SK-N-MC (cell line): Measurements from ENCODE around the gene SLC46A1.

ENCODE experiments used
- DNase-seq: peaks from one replicate; pipeline ENCODE4 v3.0.0-alpha.2; 2011; ENCODE audit warnings: low read depth, low spot score
- H3K27ac ChIP-seq: fragments of 200-600 bp; sonication (generic); 2 replicates; pipeline ENCODE4 v1.5.1; 2016; ENCODE audit warnings: mixed run types
- H3K36me3 ChIP-seq: fragments of 200-600 bp; sonication (generic); 2 replicates; pipeline ENCODE4 v1.6.1; 2017; ENCODE audit warnings: antibody characterized with exemption, low read length, mixed read lengths; ENCODE audit not compliant: insufficient read depth
- H3K4me3 ChIP-seq: fragments of 200-600 bp; sonication (generic); 2 replicates; pipeline ENCODE4 v1.5.1; 2016
- H3K9ac ChIP-seq: fragments of 200-600 bp; sonication (generic); 2 replicates; pipeline ENCODE4 v1.8.0; 2017; ENCODE audit warnings: mixed run types, mixed read lengths; ENCODE audit not compliant: insufficient read length
- H3K9me3 ChIP-seq: fragments of 200-600 bp; sonication (generic); 2 replicates; pipeline ENCODE4 v1.6.1; 2017; ENCODE audit warnings: low read depth, mild to moderate bottlenecking, antibody characterized with exemption, low read length, moderate library complexity, mixed read lengths
- EZH2 ChIP-seq: fragments of 200-600 bp; sonication (generic); IDR thresholded peaks from one replicate; pipeline ENCODE4 v1.6.1; 2017; ENCODE audit warnings: antibody characterized with exemption
- FOXP2 ChIP-seq: optimal IDR thresholded peaks from 2 replicates; pipeline ENCODE3; 2011; ENCODE audit warnings: mild to moderate bottlenecking, moderate library complexity; ENCODE audit not compliant: insufficient read depth; ENCODE audit errors: extremely low read length, control extremely low read depth
- POLR2AphosphoS5 ChIP-seq: IDR thresholded peaks from 2 replicates; pipeline ENCODE4 v1.6.1; 2012; ENCODE audit warnings: mild to moderate bottlenecking, low read depth, low read length, borderline replicate concordance

SLC46A1 gene

DNA sequence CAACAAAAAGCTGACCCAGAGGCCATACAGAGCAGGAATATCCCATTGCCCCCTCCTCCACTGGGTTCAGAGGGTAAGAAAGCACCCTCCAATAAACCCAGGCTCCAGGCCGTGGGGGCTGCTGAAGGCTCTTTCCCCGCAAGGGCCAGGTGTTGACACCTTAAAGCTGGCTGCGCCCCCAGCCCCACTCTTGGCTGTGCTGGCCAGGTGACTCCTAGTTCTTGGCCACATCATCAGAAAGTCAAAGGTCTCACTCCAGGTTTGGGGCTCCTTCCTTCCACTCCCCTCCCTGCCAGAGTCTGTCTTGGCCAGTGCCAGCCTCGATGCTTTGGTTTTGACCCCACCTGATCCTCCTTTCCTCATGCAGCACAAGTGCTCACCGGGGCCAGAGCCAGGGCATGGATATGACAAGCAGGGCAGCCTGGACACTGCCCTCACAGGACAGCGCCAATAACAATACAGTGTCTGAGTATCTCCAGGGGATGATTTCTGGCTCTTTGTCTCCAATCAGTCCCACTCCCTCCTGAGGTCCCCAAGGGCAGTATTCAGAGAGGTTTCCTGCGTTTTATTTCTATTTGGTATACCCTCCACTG, 8.2 kb downstream of the SLC46A1 start:
- DNase-seq = no peak
- TF ChIP-seq EZH2 = no peak
- TF ChIP-seq POLR2AphosphoS5 = no peak
- Histone ChIP-seq H3K36me3 (no peaks in the 10 kb centered on the region), H3K27ac (no peak overlapping the region), H3K9me3 (no peaks in the 10 kb centered on the region), H3K9ac (no peak overlapping the region), H3K4me3 (no peak overlapping the region)

DNA sequence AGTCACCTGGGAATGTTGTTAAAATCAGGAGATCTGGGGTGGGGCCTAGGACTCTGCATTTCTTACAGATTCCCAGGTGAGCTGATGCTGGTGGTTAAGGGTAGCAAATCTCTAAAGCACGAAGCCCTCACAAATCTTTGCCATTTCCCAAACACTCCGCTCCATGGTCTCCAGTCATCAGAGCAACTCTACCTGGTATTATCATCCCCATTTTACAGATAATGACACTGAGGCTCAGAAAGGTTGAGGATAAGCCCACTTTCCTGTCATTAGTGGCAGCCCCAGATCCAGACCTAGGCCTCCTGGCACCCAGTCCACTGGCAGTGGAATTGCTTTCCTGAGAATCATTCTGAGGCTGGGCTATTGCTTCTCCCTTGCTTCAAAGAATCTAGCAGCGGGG, 8.7 kb downstream of the SLC46A1 start:
- Histone ChIP-seq H3K27ac (no peak overlapping the region), H3K4me3 (no peak overlapping the region), H3K9me3 (no peaks in the 10 kb centered on the region), H3K9ac (no peak overlapping the region), H3K36me3 (no peaks in the 10 kb centered on the region)
- DNase-seq = no peak
- TF ChIP-seq FOXP2 (no peak), EZH2 (no peak), POLR2AphosphoS5 (no peak)

DNA sequence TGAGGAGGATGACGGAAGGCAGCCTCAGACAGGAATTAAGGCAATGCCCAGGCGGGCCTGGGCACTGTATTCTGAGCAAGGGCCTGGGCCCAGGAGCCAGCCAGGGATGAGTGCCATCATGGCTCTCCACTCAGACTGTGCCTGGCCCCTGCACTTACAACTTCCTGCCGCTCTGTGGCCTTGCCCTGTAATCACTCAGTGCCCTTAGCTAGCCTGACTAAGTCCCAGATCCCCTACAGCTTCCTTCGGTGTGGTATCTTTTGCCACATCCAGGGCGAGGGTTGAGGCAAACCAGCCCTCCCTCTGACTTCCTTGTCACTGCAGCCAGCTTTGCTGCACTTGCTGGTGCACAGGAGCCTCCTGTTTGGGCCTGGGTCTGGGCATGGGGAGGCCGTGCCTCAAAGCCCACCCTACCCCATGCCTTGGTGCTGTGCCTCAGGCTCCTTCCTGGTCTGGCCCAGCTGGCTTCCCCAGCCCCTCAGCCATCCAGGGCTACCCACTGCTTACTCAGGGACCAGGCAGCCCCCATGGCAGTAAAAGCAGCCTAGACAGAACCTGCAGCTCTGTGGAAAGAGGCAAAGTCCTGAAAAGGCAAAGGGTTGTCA, 9.3 kb downstream of the SLC46A1 start:
- H3K4me3 ChIP-seq = no peak overlapping the region
- no peak for DNase-seq
- H3K27ac ChIP-seq = no peak overlapping the region
- H3K9me3 ChIP-seq = no peaks in the 10 kb centered on the region
- H3K36me3 ChIP-seq = no peaks in the 10 kb centered on the region
- no peak overlapping the region for H3K9ac ChIP-seq
- no peak for TF ChIP-seq POLR2AphosphoS5
- no peak for TF ChIP-seq FOXP2
- no peak for TF ChIP-seq EZH2

DNA sequence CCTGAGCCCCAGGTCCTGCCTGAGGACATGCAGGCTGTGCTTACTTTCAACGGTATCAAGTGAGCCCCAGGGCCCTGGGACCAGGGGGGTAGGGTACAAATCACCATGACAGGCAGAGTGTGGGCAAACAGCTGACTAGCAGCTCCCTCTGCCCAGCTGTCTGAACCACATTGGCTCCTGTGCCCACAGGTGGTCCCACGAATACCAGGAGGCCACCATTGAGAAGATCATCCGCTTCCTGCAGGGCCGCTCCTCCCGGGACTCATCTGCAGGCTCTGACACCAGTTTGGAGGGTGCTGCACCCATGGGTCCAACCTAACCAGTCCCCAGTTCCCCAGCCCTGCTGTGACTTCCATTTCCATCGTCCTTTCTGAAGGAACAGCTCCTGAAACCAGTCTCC, 10.0 kb downstream of the SLC46A1 start:
- Histone ChIP-seq H3K9me3 (no peaks in the 10 kb centered on the region), H3K36me3 (no peaks in the 10 kb centered on the region), H3K4me3 (no peak overlapping the region), H3K9ac (no peak overlapping the region), H3K27ac (no peak overlapping the region)
- no peak for DNase-seq
- TF ChIP-seq FOXP2 (no peak), EZH2 (no peak), POLR2AphosphoS5 (no peak)

DNA sequence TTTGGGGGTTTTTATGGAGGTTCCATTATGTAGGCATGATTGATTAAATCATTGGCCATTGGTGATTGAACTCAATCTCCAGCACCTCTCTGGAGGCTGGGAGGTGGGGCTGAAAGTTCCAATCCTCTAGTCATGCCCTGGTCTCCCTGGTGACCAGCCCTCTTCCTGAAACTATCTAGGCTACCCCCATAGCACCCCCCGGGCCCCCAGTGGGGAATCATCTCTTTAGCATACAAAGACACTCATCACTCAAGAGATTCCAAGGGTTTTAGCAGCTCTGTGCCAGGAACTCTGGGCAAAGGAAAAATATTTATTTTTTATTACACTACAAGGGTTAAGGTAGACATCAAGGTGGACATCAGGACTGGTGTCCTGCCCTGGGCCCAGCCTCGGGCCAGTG, 10.6 kb downstream of the SLC46A1 start:
- TF ChIP-seq POLR2AphosphoS5 (no peak), EZH2 (no peak), FOXP2 (no peak)
- no peak for DNase-seq
- H3K9me3 ChIP-seq = no peaks in the 10 kb centered on the region
- no peak overlapping the region for H3K9ac ChIP-seq
- H3K27ac ChIP-seq = no peak overlapping the region
- no peaks in the 10 kb centered on the region for H3K36me3 ChIP-seq
- H3K4me3 ChIP-seq = no peak overlapping the region

DNA sequence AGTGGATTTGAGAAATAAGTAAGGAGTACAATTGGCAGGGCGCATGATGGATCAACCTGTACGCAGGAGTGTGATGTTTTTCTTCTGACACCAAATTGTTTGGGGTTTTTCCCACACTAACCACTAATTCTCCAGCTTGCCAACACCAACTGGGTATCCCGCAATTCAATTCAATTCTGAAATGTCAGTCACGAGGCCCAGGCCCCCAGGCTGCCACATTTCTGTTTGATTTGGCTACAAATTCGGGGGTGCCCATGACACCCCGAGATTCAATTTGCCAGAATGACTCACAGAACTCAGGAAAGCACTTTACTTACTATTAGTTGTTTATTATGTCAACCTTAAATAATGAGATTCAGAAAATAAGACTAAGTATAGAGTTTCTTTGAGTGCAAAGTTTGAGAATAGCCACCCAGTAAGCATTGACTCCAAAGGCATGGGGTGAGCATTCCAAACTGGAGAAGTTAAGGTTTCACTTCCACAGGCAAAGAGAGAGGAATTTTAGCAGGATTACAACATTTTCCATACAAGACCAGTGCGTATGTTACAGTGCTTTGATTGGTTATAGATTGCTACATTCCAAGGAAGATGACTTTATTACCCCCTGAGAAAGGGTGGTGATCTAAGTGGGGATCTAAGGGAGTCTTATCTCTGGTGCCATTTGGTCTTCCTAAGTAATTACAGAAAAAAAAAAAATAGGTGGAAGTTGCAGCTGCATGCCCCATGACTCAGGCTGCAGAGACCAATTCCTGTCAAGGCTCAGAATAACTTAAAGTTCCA, 11.5 kb downstream of the SLC46A1 start:
- Histone ChIP-seq H3K27ac (no peak overlapping the region), H3K9ac (no peak overlapping the region), H3K36me3 (no peaks in the 10 kb centered on the region), H3K9me3 (no peaks in the 10 kb centered on the region), H3K4me3 (no peak overlapping the region)
- DNase-seq = no peak
- TF ChIP-seq FOXP2 = no peak
- TF ChIP-seq EZH2 = no peak
- no peak for TF ChIP-seq POLR2AphosphoS5

DNA sequence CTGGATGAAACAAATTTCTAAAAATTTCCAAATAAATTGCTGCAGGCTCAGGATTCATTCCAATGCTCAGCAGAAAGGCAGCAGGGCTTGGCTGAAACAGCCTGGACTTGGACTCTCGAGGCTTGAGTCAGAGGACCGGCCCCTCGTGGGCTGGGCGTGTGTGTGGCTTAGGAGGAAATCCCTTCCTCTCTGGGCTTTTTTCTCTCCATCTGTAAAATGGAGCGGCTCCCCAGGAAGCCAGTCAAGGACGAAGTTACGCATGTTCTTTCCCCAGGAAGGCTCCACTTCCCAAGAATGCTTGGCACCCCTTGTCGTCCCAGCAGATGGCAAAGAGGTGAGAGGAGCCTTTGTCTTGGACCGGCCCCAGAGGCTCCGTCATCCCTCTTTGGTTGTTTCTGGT, 13.5 kb downstream of the SLC46A1 start:
- H3K27ac ChIP-seq = no peak overlapping the region
- H3K9me3 ChIP-seq = no peaks in the 10 kb centered on the region
- H3K4me3 ChIP-seq = no peak overlapping the region
- no peak for TF ChIP-seq FOXP2
- no peak for TF ChIP-seq POLR2AphosphoS5
- no peak for TF ChIP-seq EZH2
- no peak overlapping the region for H3K9ac ChIP-seq
- no peak for DNase-seq
- no peaks in the 10 kb centered on the region for H3K36me3 ChIP-seq

DNA sequence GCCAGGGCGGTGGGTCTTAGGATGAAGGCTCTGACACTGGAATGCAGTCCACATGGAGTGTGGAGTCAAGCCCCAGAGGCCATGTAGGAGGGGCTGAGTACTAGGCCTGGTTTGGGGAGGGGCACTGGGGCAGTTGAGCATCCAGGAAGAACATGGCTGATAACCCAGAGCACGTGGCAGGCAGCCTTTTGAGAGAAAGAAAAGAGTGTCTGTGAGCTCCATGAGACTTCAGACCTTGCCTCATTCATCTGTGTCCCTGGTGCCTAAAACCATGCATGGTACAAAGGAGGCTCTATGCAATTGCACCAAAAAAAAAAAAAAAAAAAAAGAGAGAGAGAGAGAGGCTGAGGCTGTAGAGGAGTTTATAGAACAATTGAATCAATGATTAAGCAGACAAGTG, 14.6 kb downstream of the SLC46A1 start:
- Histone ChIP-seq H3K27ac (no peak overlapping the region), H3K9ac (no peak overlapping the region), H3K9me3 (no peaks in the 10 kb centered on the region), H3K36me3 (no peaks in the 10 kb centered on the region), H3K4me3 (no peak overlapping the region)
- DNase-seq = no peak
- TF ChIP-seq EZH2 (no peak), POLR2AphosphoS5 (no peak), FOXP2 (no peak)
